SK-N-SH (cell line): Measurements from ENCODE around the gene NAP1L5.

Experiments
- CHD2 ChIP-seq: fragments of 150-350 bp; IDR thresholded peaks from 2 replicates; pipeline ENCODE4 v1.6.1; 2018; ENCODE audit warnings: low read length; ENCODE audit not compliant: partially characterized antibody
- FOXM1 ChIP-seq: IDR thresholded peaks from 2 replicates; pipeline ENCODE4 v1.4.0; 2012; ENCODE audit warnings: low read depth, mild to moderate bottlenecking
- TAF1 ChIP-seq: IDR thresholded peaks from 2 replicates; pipeline ENCODE4 v1.6.1; 2012; ENCODE audit warnings: low read depth, mild to moderate bottlenecking, low read length, moderate library complexity, borderline replicate concordance
- YY1 ChIP-seq: IDR thresholded peaks from 2 replicates; pipeline ENCODE4 v1.4.0; 2012; ENCODE audit warnings: low read depth, mild to moderate bottlenecking
- TF ChIP-seq, protein P1 (sequence below): fragments of 200-600 bp; sonication (generic); IDR thresholded peaks from 2 replicates; pipeline ENCODE4 v1.6.1; 2017; ENCODE audit warnings: antibody characterized with exemption, mild to moderate bottlenecking, moderate library complexity
- TF ChIP-seq, protein P2 (sequence below): IDR thresholded peaks from 2 replicates; pipeline ENCODE4 v1.4.0; 2012; ENCODE audit warnings: low read depth

DNA sequence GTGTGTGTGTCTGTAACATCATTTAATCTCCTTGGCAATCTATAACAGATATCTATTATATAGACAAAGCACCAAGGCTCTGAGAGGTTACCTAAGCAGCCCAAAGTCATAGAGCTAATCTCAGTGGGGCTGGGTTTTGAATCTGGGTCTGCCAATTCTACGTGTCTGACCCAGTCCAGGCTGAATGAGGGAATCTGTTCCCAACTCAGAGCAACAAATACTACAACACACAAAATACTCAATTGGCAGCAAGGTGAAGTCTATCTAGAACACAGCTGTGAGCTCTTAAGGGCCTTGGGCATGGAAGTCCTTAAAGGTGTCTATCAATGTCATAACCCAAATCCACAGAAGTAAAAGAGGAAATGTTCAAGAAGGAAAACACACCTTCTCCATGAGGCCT, 47.5 kb upstream of the NAP1L5 start:
- TF ChIP-seq, protein P1, sequence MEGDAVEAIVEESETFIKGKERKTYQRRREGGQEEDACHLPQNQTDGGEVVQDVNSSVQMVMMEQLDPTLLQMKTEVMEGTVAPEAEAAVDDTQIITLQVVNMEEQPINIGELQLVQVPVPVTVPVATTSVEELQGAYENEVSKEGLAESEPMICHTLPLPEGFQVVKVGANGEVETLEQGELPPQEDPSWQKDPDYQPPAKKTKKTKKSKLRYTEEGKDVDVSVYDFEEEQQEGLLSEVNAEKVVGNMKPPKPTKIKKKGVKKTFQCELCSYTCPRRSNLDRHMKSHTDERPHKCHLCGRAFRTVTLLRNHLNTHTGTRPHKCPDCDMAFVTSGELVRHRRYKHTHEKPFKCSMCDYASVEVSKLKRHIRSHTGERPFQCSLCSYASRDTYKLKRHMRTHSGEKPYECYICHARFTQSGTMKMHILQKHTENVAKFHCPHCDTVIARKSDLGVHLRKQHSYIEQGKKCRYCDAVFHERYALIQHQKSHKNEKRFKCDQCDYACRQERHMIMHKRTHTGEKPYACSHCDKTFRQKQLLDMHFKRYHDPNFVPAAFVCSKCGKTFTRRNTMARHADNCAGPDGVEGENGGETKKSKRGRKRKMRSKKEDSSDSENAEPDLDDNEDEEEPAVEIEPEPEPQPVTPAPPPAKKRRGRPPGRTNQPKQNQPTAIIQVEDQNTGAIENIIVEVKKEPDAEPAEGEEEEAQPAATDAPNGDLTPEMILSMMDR = no peak
- TF ChIP-seq CHD2 (no peak), FOXM1 (no peak), YY1 (no peak), TAF1 (no peak)
- TF ChIP-seq, protein P2, sequence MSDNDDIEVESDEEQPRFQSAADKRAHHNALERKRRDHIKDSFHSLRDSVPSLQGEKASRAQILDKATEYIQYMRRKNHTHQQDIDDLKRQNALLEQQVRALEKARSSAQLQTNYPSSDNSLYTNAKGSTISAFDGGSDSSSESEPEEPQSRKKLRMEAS = no peak
